Liver (tissue), 9 donors: ENCODE measurements around the gene BLNK. TPM values are rescaled to one million over a fixed set of nuclear protein-coding genes. Genes with fewer than 3 reads are reported as not detected.

Experiments
- DNase-seq: peaks from one replicate; pipeline ENCODE4 v3.0.0-alpha.2; 2017; ENCODE audit warnings: low spot score
- H3K27ac ChIP-seq, 2 donors: one replicate each; pipeline ENCODE4 v1.7.0; 2013; ENCODE audit warnings: inconsistent platforms in 2 of 2, low read length in 2 of 2, control low read depth in 1 of 2, low read depth in 1 of 2, mild to moderate bottlenecking in 1 of 2
- H3K27me3 ChIP-seq, 4 donors: one replicate each; pipeline versions ENCODE4 v1.6.1 to v1.7.0; 2013; ENCODE audit warnings: low read length in 3 of 4, inconsistent platforms in 1 of 4, mild to moderate bottlenecking in 1 of 4, moderate library complexity in 1 of 4; ENCODE audit not compliant: control insufficient read depth in 4 of 4, insufficient read depth in 4 of 4
- H3K36me3 ChIP-seq, 4 donors: one replicate each; pipeline versions ENCODE4 v1.6.1 to v1.7.0; 2013; ENCODE audit warnings: low read length in 3 of 4, mild to moderate bottlenecking in 3 of 4, low read depth in 1 of 4, moderate library complexity in 1 of 4; ENCODE audit not compliant: control insufficient read depth in 4 of 4, insufficient read depth in 3 of 4
- H3K4me1 ChIP-seq, 4 donors: one replicate each; pipeline versions ENCODE4 v1.6.1 to v1.7.0; 2013; ENCODE audit warnings: low read length in 3 of 4, mild to moderate bottlenecking in 3 of 4, moderate library complexity in 1 of 4; ENCODE audit not compliant: control insufficient read depth in 4 of 4, insufficient read depth in 4 of 4
- H3K4me3 ChIP-seq, 3 donors: one replicate each; pipeline versions ENCODE4 v1.6.1 to v1.7.0; 2013; ENCODE audit warnings: low read length in 3 of 3, control low read depth in 1 of 3, low read depth in 1 of 3, mild to moderate bottlenecking in 1 of 3
- H3K9ac ChIP-seq, 2 donors: one replicate each; pipeline ENCODE4 v1.7.0; 2013; ENCODE audit warnings: low read length in 2 of 2, mild to moderate bottlenecking in 2 of 2, moderate library complexity in 2 of 2, control low read depth in 1 of 2, low read depth in 1 of 2
- H3K9me3 ChIP-seq, 4 donors: one replicate each; pipeline versions ENCODE4 v1.6.1 to v1.7.0; 2013; ENCODE audit warnings: low read length in 3 of 4; ENCODE audit not compliant: control insufficient read depth in 4 of 4
- ATF3 ChIP-seq: IDR thresholded peaks from 2 replicates; pipeline ENCODE4 v1.6.1; 2016; ENCODE audit warnings: antibody characterized with exemption
- CTCF ChIP-seq: fragments of 150-350 bp; IDR thresholded peaks from 2 replicates; pipeline ENCODE4 v1.5.1; 2017; ENCODE audit warnings: improper control_type of control experiment, low read depth, low read length; ENCODE audit not compliant: missing input control
- EGR1 ChIP-seq, 2 donors: IDR thresholded peaks; 2 replicates each; pipeline ENCODE4 v1.6.1; 2016 to 2018; ENCODE audit warnings: antibody characterized with exemption in 2 of 2, low read depth in 2 of 2
- FOXA1 ChIP-seq: IDR thresholded peaks from 2 replicates; pipeline ENCODE4 v1.6.1; 2016; ENCODE audit warnings: antibody characterized with exemption
- FOXA2 ChIP-seq: IDR thresholded peaks from 2 replicates; pipeline ENCODE4 v1.6.1; 2016; ENCODE audit warnings: antibody characterized with exemption
- GABPA ChIP-seq, 2 donors: IDR thresholded peaks in 1 of 2; conservative IDR thresholded peaks in 1 of 2; 2 replicates each; pipeline ENCODE4 v1.6.1; 2016; ENCODE audit warnings: antibody characterized with exemption in 2 of 2, mild to moderate bottlenecking in 1 of 2, moderate library complexity in 1 of 2
- HNF4A ChIP-seq, 2 donors: conservative IDR thresholded peaks; 2 replicates each; pipeline ENCODE4 v1.6.1; 2016; ENCODE audit warnings: antibody characterized with exemption in 2 of 2, mild to moderate bottlenecking in 2 of 2
- HNF4G ChIP-seq: IDR thresholded peaks from 2 replicates; pipeline ENCODE4 v1.6.1; 2016; ENCODE audit warnings: antibody characterized with exemption
- JUND ChIP-seq, 2 donors: IDR thresholded peaks; 2 replicates each; pipeline ENCODE4 v1.6.1; 2016; ENCODE audit warnings: antibody characterized with exemption in 2 of 2
- MAX ChIP-seq: IDR thresholded peaks from 2 replicates; pipeline ENCODE4 v1.6.1; 2016; ENCODE audit warnings: antibody characterized with exemption
- NR2F2 ChIP-seq: IDR thresholded peaks from 2 replicates; pipeline ENCODE4 v1.6.1; 2016; ENCODE audit warnings: antibody characterized with exemption
- RAD21 ChIP-seq, 2 donors: IDR thresholded peaks; 2 replicates each; pipeline ENCODE4 v1.6.1; 2016; ENCODE audit warnings: antibody characterized with exemption in 2 of 2, mild to moderate bottlenecking in 2 of 2
- REST ChIP-seq: IDR thresholded peaks from 2 replicates; pipeline ENCODE4 v1.6.1; 2016; ENCODE audit warnings: antibody characterized with exemption, mild to moderate bottlenecking
- RXRA ChIP-seq, 2 donors: IDR thresholded peaks; 2 replicates each; pipeline ENCODE4 v1.6.1; 2017 to 2018; ENCODE audit warnings: antibody characterized with exemption in 2 of 2, mild to moderate bottlenecking in 1 of 2
- SP1 ChIP-seq: IDR thresholded peaks from 2 replicates; pipeline ENCODE4 v1.6.1; 2018; ENCODE audit warnings: antibody characterized with exemption, mild to moderate bottlenecking
- TAF1 ChIP-seq: conservative IDR thresholded peaks from 2 replicates; pipeline ENCODE4 v1.6.1; 2016; ENCODE audit warnings: antibody characterized with exemption, mild to moderate bottlenecking
- YY1 ChIP-seq: IDR thresholded peaks from 2 replicates; pipeline ENCODE4 v1.6.1; 2016; ENCODE audit warnings: antibody characterized with exemption, mild to moderate bottlenecking
- ZBTB33 ChIP-seq: IDR thresholded peaks from 2 replicates; pipeline ENCODE4 v1.6.1; 2016; ENCODE audit warnings: antibody characterized with exemption
- WGBS: extraction: QIAGEN DNeasy Blood & Tissue Kit; methylation state at CpG from one replicate; pipeline ENCODE4 v1.1.7; 2013; 5-methylcytosine and 5-hydroxymethylcytosine counted together
- polyA plus RNA-seq, 2 donors: library from polyadenylated mRNA; stranded (reverse) in 1 of 2; unstranded in 1 of 2; fragments of 200-250 nt in 1 of 2; fragments of >200 nt in 1 of 2; fragmentation: Nextera tagmentation in 1 of 2; extraction: Ambion mirVana in 1 of 2; gene quantifications; one replicate each; pipeline versions ENCODE4 v1.2.1 to v1.2.3, GENCODE V29; 2013 to 2015
- total RNA-seq, 2 donors: library from RNA; depleted of rRNA; stranded (reverse); fragments of >200 nt; gene quantifications; one replicate each; pipeline ENCODE4 v1.2.3, GENCODE V29; 2014
- donor health status: healthy.
- donor health status: healthy.
- donor health status: healthy.
- donor health status: healthy.
- donor health status: healthy.

BLNK gene
- total and polyA plus RNA-seq, 4 donors = 3.3 to 45.2 (median 14.5) TPM

GRCh38 chr10:96250349-96250748 is 21.0 kb downstream of the BLNK start:
- Histone ChIP-seq H3K4me3 (no peak overlapping the region), H3K36me3 (peaks cover 0 to 13% (median 7%) of the 10 kb centered on the region in 4 donors), H3K9ac (no peak overlapping the region), H3K27ac (no peak overlapping the region), H3K9me3 (no peaks in the 10 kb centered on the region), H3K27me3 (no peaks in the 10 kb centered on the region), H3K4me1 (peaks cover 0 to 14% (median 10%) of the 10 kb centered on the region in 4 donors)
- TF ChIP-seq JUND (IDR thresholded peaks at IDR 0.05) = no peak
- TF ChIP-seq ZBTB33 = no peak
- peak in 1 of 2 donors; percentile 3 for TF ChIP-seq RAD21 (IDR thresholded peaks at IDR 0.05)
- DNase-seq = no peak
- WGBS = 29% methylated on average over 1 of the region's 1 CpG

- H3K27me3 ChIP-seq = no peaks in the 10 kb centered on the region
- H3K4me1 ChIP-seq = peaks cover 0 to 17% (median 14%) of the 10 kb centered on the region in 4 donors
- peaks cover 0 to 13% (median 5%) of the 10 kb centered on the region in 4 donors for H3K36me3 ChIP-seq
- H3K9ac ChIP-seq = no peak overlapping the region
- H3K27ac ChIP-seq = no peak overlapping the region
- WGBS = 92% methylated on average over 5 of the region's 5 CpGs
- no peak overlapping the region for H3K4me3 ChIP-seq
- DNase-seq = no peak
- no peaks in the 10 kb centered on the region for H3K9me3 ChIP-seq
- no peak for TF ChIP-seq GABPA (IDR thresholded peaks at IDR 0.05 in 1 of 2, conservative IDR thresholded peaks at IDR 0.05 in 1 of 2)
- TF ChIP-seq REST = no peak
- TF ChIP-seq RAD21 (IDR thresholded peaks at IDR 0.05) = no peak
- TF ChIP-seq FOXA1 = no peak
- TF ChIP-seq HNF4G = no peak
- no peak for TF ChIP-seq RXRA (IDR thresholded peaks at IDR 0.05)
- TF ChIP-seq YY1 = no peak
- TF ChIP-seq CTCF = no peak
- no peak for TF ChIP-seq HNF4A (conservative IDR thresholded peaks at IDR 0.05)
- TF ChIP-seq FOXA2 = no peak
- TF ChIP-seq SP1 = no peak
- TF ChIP-seq NR2F2 = no peak
- TF ChIP-seq EGR1 (IDR thresholded peaks at IDR 0.05; ENCODE audit: low read depth in 2 of 2) = no peak
- TF ChIP-seq JUND (IDR thresholded peaks at IDR 0.05) = no peak
- TF ChIP-seq MAX = no peak
- TF ChIP-seq ATF3 = no peak
- TF ChIP-seq TAF1 = no peak
- TF ChIP-seq ZBTB33 = no peak
Observed at GRCh38 chr10:96249264-96249663, 22.1 kb downstream of the BLNK start.
